ENCODE data around the gene CHRNE.
A peak's percentile ranks its signal among the peaks of the same experiment; 100 is the strongest.
"Not testable (repeated sequence)": the region's sequence is repeated elsewhere in the genome, so short reads cannot be mapped to it uniquely, and the experiment has no call there.

The CHRNE gene

DNA sequence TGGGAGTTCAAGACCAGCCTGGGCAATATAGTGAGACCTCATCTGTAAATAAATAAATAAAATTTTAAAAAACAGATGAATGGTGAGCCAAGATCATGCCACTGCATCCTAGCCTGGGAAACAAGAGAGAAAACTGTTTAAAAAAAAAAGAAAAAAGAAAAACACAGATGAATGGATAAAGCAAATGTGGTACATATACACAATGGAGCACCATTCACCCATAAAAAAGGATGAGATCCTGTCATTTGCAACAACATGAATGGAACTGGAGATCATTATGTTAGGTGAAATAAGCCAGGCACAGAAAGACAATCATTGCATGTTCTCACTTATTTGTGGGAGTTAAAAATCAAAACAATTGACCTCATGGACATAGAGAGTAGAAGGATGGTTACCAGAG lies 3.7 kb upstream of the CHRNE start:
- DNase-seq (ENCODE audit: low spot score): not testable (repeated sequence)

DNA sequence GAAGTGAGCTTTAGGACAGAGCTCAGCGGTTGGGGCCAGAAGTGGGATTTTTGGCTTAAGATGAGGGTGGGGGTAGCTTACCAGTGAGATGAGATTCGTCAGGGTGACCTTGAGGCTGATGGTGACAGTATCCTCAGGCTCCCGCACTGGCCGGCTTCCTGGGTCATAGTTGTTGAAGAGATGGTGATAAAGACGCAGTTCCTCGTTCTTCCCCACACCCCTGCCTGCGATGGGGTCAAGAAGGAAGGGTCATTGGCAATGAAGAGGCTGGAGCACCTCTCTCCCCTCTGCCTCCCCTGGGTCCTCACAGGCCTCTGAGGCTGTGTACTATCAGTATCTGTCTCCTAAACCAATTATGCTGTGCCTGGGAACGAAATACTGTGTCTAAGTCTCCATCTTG lies 358 bp downstream of the CHRNE start:
- DNase-seq (ENCODE audit: low spot score): no peak

DNA sequence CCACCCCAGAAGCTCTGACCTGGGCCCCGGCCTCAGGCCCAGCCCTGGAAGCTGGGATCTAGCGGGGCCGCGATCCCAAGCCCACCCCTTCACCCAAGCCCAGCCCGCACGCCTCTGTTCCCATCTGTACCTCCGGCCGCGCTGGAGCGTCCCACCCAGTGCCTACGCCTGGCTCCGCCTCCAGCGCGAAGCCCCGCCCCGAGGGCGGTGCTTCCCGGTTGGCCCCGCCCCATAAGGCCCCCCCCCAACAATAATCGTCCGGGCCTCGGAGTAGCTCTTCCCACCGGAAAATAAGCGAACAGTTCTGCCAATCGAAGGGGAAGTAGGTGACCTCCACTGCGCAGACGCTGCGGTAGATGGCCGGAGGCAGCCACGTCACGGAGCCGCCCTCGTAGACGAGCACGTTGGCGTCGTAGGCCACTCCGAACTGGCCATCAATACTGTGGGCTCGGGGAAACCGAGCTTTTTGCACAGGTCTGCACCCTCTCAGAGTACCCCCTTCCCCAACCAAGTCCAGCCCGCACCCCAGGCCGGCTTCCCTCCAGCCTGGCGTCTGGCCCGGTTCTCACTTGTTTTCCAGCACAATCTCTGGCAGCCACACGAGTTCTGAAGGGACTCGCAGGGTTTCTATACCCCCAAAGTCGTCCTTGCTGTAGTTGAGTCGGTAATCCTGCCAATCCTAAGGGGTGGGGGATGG lies 1.1 kb downstream of the CHRNE start:
- no peak for DNase-seq (ENCODE audit: low spot score)

DNA sequence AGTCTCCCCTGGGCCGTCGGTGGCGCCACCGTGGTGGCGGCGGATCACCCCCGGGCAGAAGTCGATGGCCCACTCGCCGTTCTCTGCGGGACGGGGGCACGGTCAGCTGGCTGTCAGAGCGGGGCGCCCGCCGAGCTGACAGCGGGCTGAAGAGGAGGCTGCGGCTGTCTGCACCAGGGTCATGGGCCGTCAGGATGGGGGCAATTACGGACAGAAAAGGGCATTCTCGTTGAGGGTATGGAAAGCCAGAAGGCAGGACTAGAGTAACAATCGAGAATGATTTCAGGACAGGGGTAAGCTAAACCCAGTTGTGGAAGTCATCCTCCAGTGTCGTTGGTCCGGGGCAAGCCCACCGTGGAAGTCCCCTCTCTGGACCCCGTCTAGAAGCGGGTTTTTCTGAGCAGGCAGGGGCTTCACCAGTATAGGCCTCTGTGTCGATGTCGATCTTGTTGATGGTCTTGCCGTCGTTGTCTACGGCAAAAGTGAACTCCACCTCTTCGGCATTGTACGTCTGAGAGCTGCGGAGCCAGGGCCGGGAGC lies 1.7 kb downstream of the CHRNE start:
- no peak for DNase-seq (ENCODE audit: low spot score)

DNA sequence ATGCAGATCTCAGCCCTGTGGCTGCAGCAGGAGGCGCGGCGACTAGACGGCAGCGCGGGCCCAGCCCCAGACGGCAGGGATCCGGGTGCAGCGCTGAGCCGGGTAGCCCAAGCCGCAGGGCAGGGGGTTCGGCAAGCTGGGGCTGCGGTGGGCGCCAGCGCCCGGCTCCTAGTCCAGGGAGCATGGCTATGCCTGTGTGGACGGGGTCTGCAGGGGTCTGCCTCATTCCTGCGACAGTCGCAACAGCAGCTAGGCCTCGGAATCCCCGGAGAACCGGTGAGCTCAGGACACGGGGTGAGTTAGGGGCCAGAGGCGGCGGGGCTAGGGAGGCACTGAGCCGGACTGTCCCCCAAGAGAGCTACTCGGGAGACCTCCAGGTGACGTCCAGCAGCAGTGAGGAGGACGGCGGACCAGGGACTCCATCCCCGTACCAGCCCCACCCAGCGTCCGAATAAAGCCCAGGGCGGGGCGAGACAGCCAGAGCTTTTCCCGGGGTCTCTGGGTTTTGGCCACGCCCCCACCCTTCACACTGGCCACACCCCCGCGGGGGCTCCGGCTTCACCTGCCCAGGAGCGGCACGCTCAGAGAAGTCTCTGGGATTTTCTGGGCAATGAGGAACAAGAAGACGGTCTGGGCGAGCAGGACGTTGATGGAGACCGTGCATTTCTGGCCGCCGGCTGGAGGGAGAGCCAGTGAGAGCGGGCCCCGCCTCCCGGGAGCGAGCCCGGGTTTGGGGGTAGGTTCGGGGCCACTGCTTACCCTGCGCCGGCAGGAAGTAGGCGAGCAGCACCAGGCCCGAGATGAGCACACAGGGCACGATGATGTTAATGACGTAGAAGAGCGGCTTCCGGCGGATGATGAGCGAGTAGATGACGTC lies 2.4 kb downstream of the CHRNE start:
- no peak for DNase-seq (ENCODE audit: low spot score)

DNA sequence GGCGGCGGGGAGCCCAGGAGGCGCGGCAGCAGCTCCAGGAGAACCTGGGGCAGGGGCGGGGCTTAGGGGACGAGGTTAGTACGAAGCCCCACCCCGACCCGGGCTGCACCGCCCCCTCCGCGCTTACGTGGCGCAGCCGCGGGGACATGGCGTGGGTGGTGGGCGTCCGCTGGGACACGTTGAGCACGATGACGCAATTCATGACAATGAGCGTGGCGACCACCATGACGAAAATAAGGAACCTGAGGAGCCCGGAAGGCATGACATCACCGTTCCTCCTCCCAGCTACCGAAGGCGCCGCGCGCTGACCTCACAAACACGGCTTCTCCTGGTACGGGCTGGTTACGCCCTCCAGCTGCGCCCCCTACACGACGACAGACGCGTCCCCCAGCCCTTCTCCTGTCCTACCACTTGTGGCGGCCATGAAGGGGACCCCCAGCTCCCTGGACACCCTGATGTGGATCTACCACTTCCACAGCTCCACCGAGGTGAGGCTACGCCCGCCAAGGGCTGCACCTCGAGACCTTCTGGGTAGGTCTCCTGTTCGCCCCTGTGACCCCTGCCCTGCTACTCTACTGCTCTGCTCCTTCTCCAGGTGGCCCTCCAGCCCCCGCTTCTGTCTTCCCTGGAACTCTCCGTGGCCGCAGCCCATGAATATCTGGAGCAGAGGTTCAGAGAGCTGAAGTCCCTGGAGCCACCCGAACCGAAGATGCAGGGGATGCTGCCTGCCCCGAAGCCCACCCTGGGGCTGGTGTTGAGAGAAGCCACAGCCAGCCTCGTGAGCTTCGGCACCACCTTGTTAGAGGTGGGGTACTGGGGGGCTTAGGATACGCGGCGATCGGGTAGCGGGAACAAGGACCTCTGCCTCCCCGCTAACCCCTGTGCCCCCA lies 3.3 kb downstream of the CHRNE start, which contains the start of gene C17orf107:
C17orf107 (plus strand) TSS at position 196 of the 890 bp plus-strand sequence; CDS start at position 423, 227 bp downstream.
- no peak for DNase-seq (ENCODE audit: low spot score)

DNA sequence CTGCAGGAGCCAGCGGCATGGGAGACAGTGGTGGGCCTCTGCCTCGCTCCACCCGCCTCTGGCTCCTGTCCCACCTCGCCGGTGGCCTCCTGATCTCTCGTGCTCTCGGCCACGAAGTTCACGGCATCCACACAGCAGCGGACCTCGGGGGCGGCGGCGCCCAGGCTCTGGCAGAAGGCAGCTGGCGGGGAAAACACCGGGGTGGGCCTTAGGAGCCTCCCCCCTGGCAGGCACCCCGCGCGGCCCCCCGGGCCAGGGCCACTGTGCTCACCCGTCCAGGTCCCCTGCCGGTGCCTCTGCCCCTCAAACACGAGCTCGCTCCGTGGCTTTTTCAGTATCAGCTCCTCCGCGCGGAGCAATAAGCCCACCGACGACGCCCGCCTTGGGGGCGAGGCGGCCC lies 4.0 kb downstream of the CHRNE start:
- DNase-seq (ENCODE audit: low spot score): no peak

DNA sequence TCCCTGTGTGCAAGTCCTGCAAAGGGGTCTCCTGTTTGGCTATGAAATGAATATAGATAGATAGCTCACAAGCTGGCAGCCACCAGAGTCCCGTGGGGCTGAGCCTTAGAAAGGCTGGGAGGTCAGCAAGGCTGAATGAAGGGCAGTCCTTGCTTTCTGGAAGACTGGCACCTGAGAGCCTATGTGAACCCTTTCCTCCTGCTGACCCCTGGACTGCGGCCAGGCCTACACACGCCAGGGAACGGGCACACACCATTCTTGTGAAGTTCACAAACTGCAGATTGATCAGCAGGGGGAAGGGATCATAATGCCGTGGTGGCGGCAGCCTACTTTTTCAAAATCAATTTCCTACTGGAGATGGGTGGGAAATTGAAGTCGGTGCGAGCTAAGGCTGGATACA lies 4.5 kb downstream of the CHRNE start:
- no peak for DNase-seq (ENCODE audit: low spot score)

DNA sequence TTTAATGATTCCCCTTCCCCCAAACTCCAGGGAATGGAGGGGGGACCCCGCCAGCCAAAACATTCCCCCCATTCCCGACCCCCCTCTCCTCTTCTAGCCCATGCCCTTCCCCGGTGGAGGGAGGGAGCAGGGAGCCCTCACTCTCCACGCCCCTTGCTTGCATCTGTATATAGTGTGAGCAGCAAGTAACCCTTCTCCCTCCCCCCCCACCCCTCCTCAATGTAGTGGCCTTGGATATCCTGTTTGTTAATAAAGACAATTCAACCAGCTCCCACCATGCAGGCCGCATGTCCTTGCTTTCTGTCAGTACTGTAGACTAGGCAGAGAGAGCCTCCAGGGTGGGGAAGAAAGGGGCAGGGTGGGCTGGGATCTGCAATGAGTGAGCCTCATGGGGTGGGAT lies 5.1 kb downstream of the CHRNE start:
- no peak for DNase-seq (ENCODE audit: low spot score)

DNA sequence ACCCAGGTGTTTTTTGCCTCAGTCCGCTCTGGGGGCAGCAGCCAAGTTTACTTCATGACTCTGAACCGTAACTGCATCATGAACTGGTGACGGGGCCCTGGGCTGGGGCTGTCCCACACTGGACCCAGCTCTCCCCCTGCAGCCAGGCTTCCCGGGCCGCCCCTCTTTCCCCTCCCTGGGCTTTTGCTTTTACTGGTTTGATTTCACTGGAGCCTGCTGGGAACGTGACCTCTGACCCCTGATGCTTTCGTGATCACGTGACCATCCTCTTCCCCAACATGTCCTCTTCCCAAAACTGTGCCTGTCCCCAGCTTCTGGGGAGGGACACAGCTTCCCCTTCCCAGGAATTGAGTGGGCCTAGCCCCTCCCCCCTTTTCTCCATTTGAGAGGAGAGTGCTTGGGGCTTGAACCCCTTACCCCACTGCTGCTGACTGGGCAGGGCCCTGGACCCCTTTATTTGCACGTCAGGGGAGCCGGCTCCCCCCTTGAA lies 5.7 kb downstream of the CHRNE start:
- no peak for DNase-seq (ENCODE audit: low spot score)

DNA sequence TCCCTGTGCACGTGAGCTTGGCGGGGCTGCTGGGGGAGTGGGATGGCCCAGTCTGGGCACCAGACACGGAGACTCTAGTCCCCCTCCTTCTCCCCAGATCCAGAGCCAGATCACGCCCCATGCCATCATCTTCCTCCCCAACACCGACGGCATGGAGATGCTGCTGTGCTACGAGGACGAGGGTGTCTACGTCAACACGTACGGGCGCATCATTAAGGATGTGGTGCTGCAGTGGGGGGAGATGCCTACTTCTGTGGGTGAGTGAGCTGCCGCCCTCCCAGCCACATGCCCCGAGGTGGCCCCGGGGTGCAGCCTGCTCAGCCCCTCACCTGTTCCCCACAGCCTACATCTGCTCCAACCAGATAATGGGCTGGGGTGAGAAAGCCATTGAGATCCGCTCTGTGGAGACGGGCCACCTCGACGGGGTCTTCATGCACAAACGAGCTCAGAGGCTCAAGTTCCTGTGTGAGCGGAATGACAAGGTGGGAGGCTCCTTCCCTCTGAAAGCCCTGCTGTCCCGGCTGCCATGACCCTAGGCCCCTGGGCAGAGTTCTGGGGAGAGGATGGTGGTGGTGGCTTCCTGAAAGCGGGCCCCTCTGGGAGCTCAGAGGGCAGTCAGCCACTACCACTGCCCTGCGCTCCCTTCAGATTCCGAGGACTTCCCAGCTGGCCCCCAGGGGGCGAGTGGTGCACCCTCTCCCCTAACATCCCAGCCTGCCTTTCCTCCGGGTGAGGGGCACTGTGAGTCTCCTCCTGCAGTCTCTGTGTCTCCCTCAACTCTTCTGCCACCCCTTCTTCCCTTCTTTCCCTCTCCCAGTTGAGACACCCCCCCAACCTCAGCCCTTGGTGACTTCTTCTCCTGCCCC lies 6.3 kb downstream of the CHRNE start:
- DNase-seq (ENCODE audit: low spot score): no peak

DNA sequence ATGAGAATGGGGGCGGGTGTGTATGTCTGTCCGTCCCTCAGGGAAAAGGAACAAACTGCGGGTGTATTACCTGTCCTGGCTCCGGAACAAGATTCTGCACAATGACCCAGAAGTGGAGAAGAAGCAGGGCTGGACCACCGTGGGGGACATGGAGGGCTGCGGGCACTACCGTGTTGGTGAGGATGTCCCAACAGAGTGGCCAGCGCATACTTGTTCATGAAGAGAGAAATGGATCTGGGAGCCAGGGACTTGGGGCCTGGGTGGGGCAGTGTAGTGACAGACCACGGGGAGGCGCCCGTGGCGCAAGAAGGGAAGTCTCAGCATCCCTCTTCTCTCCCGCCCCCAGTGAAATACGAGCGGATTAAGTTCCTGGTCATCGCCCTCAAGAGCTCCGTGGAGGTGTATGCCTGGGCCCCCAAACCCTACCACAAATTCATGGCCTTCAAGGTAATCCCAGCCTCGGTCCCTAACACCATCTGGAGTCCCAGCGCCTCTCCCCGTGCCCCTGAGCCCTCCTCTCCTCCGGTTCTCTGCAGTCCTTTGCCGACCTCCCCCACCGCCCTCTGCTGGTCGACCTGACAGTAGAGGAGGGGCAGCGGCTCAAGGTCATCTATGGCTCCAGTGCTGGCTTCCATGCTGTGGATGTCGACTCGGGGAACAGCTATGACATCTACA lies 7.1 kb downstream of the CHRNE start:
- peak; percentile 54 for DNase-seq (ENCODE audit: low spot score)

DNA sequence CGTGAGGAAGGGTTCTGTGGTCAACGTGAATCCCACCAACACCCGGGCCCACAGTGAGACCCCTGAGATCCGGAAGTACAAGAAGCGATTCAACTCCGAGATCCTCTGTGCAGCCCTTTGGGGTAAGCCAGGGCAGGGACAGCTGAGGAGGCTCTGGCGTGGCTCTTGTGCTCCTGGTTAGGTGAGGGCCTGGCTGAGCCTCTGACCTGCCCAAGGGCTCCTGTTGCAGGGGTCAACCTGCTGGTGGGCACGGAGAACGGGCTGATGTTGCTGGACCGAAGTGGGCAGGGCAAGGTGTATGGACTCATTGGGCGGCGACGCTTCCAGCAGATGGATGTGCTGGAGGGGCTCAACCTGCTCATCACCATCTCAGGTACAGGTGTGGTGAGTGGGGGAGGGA lies 7.8 kb downstream of the CHRNE start:
- no peak for DNase-seq (ENCODE audit: low spot score)

DNA sequence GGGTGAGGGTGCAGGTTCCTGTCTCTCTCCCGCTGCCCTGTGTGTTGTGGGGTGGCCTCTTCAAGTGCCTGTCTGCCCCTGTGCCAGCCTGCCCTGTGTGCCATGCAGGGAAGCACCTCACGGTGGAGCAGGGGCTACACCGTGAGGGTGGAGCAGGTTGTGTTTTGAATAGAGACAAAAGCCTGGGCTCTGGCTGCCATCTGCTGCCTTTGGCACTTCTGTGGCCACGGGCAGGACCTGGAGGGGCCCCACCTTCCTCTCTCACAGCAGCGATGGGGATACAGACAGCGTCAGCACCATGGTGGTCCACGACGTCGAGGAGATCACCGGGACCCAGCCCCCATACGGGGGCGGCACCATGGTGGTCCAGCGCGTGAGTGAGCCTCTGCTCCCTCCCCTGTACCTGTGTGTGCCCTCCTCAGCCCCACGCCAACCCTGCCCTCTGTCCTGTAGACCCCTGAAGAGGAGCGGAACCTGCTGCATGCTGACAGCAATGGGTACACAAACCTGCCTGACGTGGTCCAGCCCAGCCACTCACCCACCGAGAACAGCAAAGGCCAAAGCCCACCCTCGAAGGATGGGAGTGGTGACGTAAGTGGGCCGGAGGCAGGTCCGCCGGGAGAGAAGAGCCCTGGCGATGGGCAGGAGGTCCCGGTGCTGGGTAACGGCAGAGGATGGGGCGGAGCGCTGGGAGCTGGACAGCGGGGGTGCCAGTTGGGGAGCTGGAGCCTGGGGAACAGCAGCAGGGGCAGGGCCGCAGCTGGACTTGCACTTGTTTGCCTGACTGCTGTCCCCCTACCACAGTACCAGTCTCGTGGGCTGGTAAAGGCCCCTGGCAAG lies 9.0 kb downstream of the CHRNE start:
- DNase-seq (ENCODE audit: low spot score): no peak

DNA sequence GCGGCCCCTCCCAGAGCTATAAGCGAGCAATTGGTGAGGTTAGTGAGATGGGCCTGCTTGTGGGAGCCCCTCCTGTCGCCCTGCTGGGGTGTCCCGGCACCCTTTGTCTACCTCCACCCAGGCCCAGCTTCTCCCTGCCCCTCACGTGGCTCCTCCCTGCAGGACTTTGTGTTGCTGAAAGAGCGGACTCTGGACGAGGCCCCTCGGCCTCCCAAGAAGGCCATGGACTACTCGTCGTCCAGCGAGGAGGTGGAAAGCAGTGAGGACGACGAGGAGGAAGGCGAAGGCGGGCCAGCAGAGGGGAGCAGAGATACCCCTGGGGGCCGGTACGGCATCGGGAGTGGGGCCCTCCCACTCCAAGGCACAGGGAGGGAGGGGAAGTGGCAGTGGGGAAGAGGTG lies 9.6 kb downstream of the CHRNE start:
- no peak for DNase-seq (ENCODE audit: low spot score)

DNA sequence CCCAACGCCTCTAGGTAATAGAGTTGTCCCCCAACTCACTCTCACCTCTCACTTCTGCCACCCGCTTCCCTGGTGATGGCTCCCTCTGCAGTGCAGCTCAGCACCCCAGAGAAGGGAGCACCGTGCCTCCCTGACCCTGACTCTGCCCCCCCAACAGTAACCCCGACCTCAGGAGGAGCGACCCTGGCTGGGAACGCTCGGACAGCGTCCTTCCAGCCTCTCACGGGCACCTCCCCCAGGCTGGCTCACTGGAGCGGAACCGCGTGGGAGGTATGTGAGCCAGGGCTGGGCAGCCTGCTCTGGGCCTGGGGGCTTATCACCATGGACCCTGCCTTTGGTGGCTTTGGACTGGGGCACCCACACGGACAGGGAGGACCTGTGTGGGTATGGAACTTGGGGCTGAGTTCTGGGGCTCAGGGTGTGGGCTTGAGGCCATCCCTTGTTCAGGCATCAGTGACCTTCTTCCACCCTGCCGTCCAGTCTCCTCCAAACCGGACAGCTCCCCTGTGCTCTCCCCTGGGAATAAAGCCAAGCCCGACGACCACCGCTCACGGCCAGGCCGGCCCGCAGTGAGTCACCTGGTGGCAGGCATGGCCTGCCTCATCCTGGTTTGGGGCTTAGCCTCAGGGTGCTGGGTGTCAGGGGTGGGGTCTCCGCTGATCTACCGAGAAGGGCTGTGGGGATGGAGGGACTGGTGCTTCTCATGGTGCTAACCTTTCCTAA lies 10.2 kb downstream of the CHRNE start:
- no peak for DNase-seq (ENCODE audit: low spot score)

DNA sequence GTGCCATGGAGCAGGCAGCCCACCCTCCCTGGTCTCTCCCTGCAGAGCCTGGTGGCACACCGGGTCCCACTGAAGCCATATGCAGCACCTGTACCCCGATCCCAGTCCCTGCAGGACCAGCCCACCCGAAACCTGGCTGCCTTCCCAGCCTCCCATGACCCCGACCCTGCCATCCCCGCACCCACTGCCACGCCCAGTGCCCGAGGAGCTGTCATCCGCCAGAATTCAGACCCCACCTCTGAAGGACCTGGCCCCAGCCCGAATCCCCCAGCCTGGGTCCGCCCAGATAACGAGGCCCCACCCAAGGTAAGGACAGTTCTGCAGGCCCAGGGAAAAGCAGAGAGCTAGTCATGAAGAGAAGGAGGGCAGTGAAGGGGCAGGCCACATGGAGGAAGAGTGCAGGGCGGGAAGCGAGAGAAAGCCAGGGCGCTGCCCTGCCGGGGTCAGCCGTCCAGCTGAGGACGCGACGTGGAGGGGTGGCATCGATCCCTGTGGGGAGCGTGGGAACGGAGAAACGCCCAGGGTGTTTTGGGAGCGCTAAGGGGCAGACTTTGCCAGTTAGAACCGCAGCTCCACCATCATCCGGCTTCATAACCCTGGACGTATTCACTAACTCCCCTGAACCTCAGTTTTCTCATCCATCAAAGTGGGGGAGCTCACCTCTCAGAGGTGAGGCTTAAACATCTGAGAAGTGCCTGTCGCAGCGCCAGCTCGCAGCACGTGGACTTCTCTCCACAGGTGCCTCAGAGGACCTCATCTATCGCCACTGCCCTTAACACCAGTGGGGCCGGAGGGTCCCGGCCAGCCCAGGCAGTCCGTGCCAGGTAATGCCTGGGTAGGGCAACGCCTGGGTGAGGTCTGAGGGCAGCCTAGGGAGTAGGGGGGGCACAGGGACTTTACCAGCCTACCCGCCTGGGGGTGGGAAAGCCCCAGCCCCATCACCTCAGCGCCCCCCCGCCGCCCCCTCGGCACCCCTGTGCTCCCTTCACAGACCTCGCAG lies 11.2 kb downstream of the CHRNE start:
- DNase-seq (ENCODE audit: low spot score): no peak

DNA sequence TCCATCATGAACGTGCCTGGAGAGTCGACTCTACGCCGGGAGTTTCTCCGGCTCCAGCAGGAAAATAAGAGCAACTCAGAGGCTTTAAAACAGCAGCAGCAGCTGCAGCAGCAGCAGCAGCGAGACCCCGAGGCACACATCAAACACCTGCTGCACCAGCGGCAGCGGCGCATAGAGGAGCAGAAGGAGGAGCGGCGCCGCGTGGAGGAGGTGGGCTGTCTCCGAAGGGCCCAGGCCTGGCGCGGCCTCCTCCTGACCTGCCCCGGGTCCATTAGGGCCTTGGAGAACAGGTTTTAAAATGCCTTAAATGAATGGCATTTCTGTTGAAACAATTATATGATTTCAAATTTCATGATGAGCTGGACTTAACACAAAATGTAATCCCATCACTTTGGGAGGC lies 15.3 kb downstream of the CHRNE start:
- DNase-seq (ENCODE audit: low spot score): no peak
